ENCODE measurements around the gene FAM24A. TPM values are rescaled to one million over a fixed set of nuclear protein-coding genes. Genes with fewer than 3 reads are reported as not detected.
"Not testable (repeated sequence)": the region's sequence is repeated elsewhere in the genome, so short reads cannot be mapped to it uniquely, and the experiment has no call there.

Gene FAM24A
- total RNA-seq, 1 donor: not detected

GRCh38 chr10:122864901-122865300, 45.5 kb upstream of the FAM24A start:
- Histone ChIP-seq H3K9me3 (ENCODE audit: low read depth, low read length) (no peaks in the 10 kb centered on the region), H3K36me3 (ENCODE audit: insufficient read depth, low read length) (no peaks in the 10 kb centered on the region), H3K4me3 (ENCODE audit: insufficient read depth, low read length) (no peak overlapping the region), H4K20me1 (ENCODE audit: insufficient read depth, low read length) (no peaks in the 10 kb centered on the region), H3K27ac (ENCODE audit: low read depth, low read length) (peak overlapping the region; percentile 62), H3K4me1 (ENCODE audit: insufficient read depth, low read length) (peaks cover 54% of the 10 kb centered on the region), H3K27me3 (ENCODE audit: insufficient read depth, low read length) (no peaks in the 10 kb centered on the region), H3K4me2 (ENCODE audit: insufficient read depth, low read length) (peak overlapping the region; percentile 11), H3K79me2 (ENCODE audit: insufficient read depth, low read length) (peaks cover 36% of the 10 kb centered on the region), H2AFZ (ENCODE audit: low read length) (no peak overlapping the region)
- peak; percentile 83 for DNase-seq (ENCODE audit: insufficient read length, low spot score, missing footprints)
- TF ChIP-seq, protein P1, sequence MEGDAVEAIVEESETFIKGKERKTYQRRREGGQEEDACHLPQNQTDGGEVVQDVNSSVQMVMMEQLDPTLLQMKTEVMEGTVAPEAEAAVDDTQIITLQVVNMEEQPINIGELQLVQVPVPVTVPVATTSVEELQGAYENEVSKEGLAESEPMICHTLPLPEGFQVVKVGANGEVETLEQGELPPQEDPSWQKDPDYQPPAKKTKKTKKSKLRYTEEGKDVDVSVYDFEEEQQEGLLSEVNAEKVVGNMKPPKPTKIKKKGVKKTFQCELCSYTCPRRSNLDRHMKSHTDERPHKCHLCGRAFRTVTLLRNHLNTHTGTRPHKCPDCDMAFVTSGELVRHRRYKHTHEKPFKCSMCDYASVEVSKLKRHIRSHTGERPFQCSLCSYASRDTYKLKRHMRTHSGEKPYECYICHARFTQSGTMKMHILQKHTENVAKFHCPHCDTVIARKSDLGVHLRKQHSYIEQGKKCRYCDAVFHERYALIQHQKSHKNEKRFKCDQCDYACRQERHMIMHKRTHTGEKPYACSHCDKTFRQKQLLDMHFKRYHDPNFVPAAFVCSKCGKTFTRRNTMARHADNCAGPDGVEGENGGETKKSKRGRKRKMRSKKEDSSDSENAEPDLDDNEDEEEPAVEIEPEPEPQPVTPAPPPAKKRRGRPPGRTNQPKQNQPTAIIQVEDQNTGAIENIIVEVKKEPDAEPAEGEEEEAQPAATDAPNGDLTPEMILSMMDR (IDR thresholded peaks at IDR 0.05; ENCODE audit: extremely low read depth, low read depth, low read length): no peak

- not testable (repeated sequence) for DNase-seq (ENCODE audit: insufficient read length, low spot score, missing footprints)
Measured at GRCh38 chr10:122866757-122867482, 43.5 kb upstream of the FAM24A start.

DNA sequence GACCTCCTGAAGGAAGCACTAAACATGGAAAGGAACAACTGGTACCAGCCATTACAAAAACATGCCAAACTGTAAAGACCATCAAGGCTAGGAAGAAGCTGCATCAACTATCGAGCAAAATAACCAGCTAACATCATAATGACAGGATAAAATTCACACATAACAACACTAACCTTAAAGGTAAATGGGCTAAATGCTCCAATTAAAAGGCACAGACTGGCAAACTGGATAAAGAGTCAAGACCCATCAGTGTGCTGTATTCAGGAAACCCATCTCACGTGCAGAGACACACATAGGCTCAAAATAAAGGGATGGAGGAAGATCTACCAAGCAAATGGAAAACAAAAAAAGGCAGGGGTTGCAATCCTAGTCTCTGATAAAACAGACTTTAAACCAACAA, 41.6 kb upstream of the FAM24A start:
- H3K79me2 ChIP-seq (ENCODE audit: insufficient read depth, low read length): peaks cover 23% of the 10 kb centered on the region
- peaks cover 32% of the 10 kb centered on the region for H3K4me1 ChIP-seq (ENCODE audit: insufficient read depth, low read length)
- not testable (repeated sequence) for H3K9me3 ChIP-seq (ENCODE audit: low read depth, low read length); H2AFZ ChIP-seq (ENCODE audit: low read length); H4K20me1 ChIP-seq (ENCODE audit: insufficient read depth, low read length); DNase-seq (ENCODE audit: insufficient read length, low spot score, missing footprints); H3K27me3 ChIP-seq (ENCODE audit: insufficient read depth, low read length); H3K4me2 ChIP-seq (ENCODE audit: insufficient read depth, low read length); H3K4me3 ChIP-seq (ENCODE audit: insufficient read depth, low read length); H3K27ac ChIP-seq (ENCODE audit: low read depth, low read length); H3K36me3 ChIP-seq (ENCODE audit: insufficient read depth, low read length)

More at GRCh38 chr10:122866757-122867482, 43.5 kb upstream of the FAM24A start:
- not testable (repeated sequence) for H3K27me3 ChIP-seq (ENCODE audit: insufficient read depth, low read length); H3K9me3 ChIP-seq (ENCODE audit: low read depth, low read length); H3K4me3 ChIP-seq (ENCODE audit: insufficient read depth, low read length); H3K36me3 ChIP-seq (ENCODE audit: insufficient read depth, low read length); H4K20me1 ChIP-seq (ENCODE audit: insufficient read depth, low read length)
- peak overlapping the region; percentile 82 for H3K27ac ChIP-seq (ENCODE audit: low read depth, low read length)
- H2AFZ ChIP-seq (ENCODE audit: low read length): peak overlapping the region; percentile 50
- H3K4me1 ChIP-seq (ENCODE audit: insufficient read depth, low read length): peaks cover 46% of the 10 kb centered on the region
- peaks cover 30% of the 10 kb centered on the region for H3K79me2 ChIP-seq (ENCODE audit: insufficient read depth, low read length)
- peak overlapping the region; percentile 50 for H3K4me2 ChIP-seq (ENCODE audit: insufficient read depth, low read length)

DNA sequence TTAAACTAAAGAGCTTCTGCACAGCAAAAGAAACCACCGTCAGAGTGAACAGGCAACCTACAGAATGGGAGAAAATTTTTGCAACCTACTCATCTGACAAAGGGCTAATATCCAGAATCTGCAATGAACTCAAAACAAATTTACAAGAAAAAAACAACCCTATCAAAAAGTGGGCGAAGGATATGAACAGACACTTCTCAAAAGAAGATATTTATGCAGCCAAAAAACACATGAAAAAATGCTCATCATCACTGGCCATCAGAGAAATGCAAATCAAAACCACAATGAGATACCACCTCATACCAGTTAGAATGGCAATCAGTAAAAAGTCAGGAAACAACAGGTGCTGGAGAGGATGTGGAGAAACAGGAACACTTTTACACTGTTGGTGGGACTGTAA, 38.5 kb upstream of the FAM24A start:
- H3K4me2 ChIP-seq (ENCODE audit: insufficient read depth, low read length); DNase-seq (ENCODE audit: insufficient read length, low spot score, missing footprints); H3K9me3 ChIP-seq (ENCODE audit: low read depth, low read length); H2AFZ ChIP-seq (ENCODE audit: low read length); H3K4me3 ChIP-seq (ENCODE audit: insufficient read depth, low read length); H3K4me1 ChIP-seq (ENCODE audit: insufficient read depth, low read length); H3K27ac ChIP-seq (ENCODE audit: low read depth, low read length); H4K20me1 ChIP-seq (ENCODE audit: insufficient read depth, low read length); H3K36me3 ChIP-seq (ENCODE audit: insufficient read depth, low read length); H3K27me3 ChIP-seq (ENCODE audit: insufficient read depth, low read length): not testable (repeated sequence)
- H3K79me2 ChIP-seq (ENCODE audit: insufficient read depth, low read length): peaks cover 38% of the 10 kb centered on the region

DNA sequence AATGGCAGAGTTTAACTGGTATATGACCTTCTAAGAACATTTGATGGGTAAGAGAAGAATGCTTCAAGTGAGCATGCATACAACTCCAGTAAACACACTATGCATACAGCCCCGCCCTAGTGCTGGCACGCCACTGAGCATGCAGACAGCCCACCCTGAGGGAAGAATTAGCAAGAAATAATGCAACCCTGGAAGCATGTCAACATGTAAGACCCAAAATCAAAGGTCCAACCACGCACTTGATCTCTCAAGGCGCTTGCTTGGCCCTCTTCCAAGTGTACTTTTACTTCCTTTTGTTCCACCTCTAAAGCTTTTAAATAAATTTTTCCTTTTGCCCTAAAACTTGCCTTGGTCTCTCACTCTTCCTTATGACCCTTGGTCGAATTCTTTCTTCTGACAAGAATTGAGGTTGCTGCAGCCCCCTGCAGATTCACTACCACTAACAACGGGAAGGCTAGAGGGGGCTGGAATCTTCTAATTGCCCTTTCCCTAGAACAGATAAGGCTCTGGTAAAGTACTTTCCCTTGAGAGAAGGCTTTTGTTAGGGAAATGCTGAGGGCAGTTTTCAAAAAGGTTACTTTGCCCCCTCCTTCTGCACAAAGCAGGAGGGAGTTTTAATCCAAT, 34.5 kb upstream of the FAM24A start:
- Histone ChIP-seq H3K27me3 (ENCODE audit: insufficient read depth, low read length) (no peaks in the 10 kb centered on the region), H3K4me2 (ENCODE audit: insufficient read depth, low read length) (no peak overlapping the region), H3K4me3 (ENCODE audit: insufficient read depth, low read length) (no peak overlapping the region), H4K20me1 (ENCODE audit: insufficient read depth, low read length) (no peaks in the 10 kb centered on the region), H3K9me3 (ENCODE audit: low read depth, low read length) (no peaks in the 10 kb centered on the region), H3K36me3 (ENCODE audit: insufficient read depth, low read length) (no peaks in the 10 kb centered on the region), H3K79me2 (ENCODE audit: insufficient read depth, low read length) (peaks cover 62% of the 10 kb centered on the region), H3K27ac (ENCODE audit: low read depth, low read length) (no peak overlapping the region), H3K4me1 (ENCODE audit: insufficient read depth, low read length) (peaks cover 11% of the 10 kb centered on the region), H2AFZ (ENCODE audit: low read length) (no peak overlapping the region)
- no peak for DNase-seq (ENCODE audit: insufficient read length, low spot score, missing footprints)
- TF ChIP-seq, protein P1 (IDR thresholded peaks at IDR 0.05; ENCODE audit: extremely low read depth, low read depth, low read length): no peak
